AG09319 (cell line): ENCODE data around the gene ASCL3.
"Not testable (repeated sequence)": the region's sequence is repeated elsewhere in the genome, so short reads cannot be mapped to it uniquely, and the experiment has no call there.

Experiments
- DNase-seq: peaks from one replicate; pipeline ENCODE4 v3.0.0-alpha.2; 2010; ENCODE audit warnings: low read depth; ENCODE audit errors: extremely low read depth
- CTCF ChIP-seq: IDR thresholded peaks from 2 replicates; pipeline ENCODE4 v1.5.1; 2011; ENCODE audit warnings: low read depth, mild to moderate bottlenecking, inconsistent platforms, low read length, moderate library complexity

The ASCL3 gene

DNA sequence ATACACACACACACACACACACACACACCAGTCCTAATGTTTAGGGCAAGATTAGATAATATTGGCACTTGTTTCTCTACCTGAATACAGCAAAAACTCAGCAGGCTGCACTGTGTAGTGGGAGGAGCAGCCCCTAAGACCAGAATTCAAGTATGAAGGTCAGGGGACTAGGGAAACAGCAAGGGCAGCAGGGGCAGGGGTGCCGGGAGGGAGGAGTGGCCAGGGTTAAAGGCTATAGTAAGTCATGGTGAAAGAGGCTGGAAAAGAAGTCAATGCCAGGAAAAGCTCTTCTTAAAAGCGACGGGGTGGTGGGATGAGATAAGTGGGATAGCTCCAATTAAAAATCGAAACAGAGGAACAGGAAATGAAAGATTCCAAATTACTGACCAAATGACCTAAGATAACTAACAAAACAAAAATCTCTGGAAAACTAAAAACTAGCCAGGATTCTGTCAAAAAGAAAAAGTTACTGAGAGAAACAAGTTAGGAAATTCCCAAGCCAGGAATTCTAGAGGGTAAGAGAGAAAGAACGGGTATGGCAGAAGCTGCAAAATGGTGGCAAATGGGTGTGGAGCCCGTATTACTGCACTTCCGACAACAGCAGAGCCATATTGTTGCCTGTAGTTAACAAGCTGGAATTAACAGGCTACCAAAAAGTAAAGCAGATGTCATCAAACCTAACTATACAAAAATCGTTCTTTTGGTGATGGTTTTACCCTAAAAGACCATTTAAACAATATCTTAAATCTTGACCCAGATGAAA, 1.3 kb downstream of the ASCL3 start:
- DNase-seq, result no peak
- TF ChIP-seq CTCF, result no peak

DNA sequence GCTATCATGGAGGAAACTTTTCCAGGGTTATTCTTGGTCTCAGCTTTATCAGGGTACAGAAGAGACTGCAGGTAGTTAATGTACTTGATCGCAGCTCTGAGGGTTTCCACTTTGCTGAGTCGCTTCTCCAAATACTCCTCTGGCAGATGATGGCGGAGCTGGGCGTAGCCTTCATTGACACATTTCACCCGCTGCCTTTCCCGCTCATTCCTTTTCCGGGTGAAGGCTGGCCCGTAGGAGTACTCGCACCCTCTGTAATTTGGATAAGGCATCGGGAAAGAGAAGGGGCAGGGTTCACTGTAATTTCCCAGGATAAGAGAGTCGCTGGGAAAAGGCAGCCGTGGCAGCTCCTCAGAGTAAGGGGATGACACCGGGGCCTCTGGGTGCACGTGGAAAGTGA, 5.2 kb downstream of the ASCL3 start:
- DNase-seq, result no peak
- TF ChIP-seq CTCF, result no peak

DNA sequence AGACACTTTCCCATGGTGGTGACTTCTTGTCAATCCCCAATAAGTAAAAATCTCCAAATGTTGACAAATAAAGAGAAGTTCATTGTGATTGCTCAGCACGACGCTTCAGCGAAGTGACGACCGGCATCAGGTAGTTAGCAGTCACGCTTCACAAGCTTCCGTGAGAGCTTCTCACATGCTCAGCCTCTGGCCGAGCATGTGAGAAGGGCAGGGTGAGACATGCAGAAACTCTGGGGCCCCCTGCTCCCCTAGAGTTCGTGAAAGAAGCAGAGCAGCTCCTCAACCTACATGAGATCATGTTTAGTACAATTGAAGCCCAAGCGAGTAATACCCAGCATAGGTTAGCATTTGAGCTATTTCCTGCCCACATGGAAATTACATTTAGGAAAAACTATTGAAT, 5.7 kb downstream of the ASCL3 start:
- TF ChIP-seq CTCF, result no peak
- no peak for DNase-seq

DNA sequence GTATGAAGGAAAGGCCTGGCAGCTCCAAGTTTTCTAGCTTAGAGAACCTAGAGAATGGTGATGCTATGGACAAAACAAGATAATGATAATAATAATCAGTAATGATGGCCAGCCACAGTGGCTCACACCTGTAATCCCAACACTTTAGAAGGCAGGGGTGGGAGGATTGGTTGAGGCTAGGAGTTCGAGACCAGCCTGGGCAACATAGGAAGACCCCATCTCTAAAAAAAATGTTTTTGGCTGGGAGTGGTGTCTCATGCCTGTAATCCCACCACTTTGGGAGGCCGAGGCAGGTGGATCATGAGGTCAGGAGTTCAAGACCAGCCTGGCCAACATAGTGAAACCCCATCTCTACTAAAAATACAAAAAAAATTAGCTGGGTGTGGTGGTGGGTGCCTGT, 7.0 kb downstream of the ASCL3 start:
- not testable (repeated sequence) for DNase-seq

- TF ChIP-seq CTCF, result no peak
- DNase-seq, result no peak
Observed at GRCh38 chr11:8934742-8935488, 7.9 kb downstream of the ASCL3 start.

- no peak for DNase-seq
- TF ChIP-seq CTCF, result no peak
Observed at GRCh38 chr11:8933931-8934330, 8.9 kb downstream of the ASCL3 start.

DNA sequence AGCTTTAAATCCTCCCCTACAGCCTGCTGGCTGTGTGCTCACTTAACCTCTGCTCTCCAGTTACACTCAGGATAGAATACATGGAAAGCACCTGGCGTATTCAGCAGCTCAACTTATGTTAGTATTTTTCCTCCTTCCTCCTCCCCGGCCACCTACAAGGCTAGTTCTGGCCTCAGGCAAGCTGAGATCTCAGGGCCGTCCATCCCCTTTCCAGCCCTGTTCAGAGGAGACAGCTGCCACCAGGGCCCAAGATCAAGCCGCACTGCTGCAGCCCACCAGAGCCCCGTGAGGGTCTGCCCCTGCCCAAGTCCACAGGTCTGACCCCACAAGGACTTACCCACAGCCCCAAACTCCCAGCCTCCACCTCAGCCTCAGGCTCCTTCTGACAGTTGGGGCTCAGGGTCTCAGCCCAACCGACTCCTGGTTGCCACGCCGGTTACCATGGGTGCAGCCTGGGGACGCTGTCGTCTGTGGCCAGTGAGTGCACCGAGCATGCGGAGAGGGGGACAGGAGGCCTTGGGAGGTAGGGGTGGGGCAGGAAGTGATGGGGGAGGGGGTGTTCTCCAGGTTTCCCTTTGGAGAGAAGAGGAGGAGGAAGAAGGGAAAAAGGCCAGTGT, 10.1 kb downstream of the ASCL3 start, which contains the start of gene C11orf16:
TSS of gene C11orf16 (minus strand) at position 384 of the 617 bp plus-strand sequence. CDS start 639 bp downstream, outside the sequence.
- DNase-seq, result no peak
- TF ChIP-seq CTCF, result no peak
